Smooth muscle cell (in vitro differentiated cells): Measurements from ENCODE around the gene NDUFAF2. TPM values are rescaled to one million over a fixed set of nuclear protein-coding genes. Genes with fewer than 3 reads are reported as not detected.
"Not testable (repeated sequence)": the region's sequence is repeated elsewhere in the genome, so short reads cannot be mapped to it uniquely, and the experiment has no call there.

Source experiments
- DNase-seq: peaks from one replicate; lab custom pipeline; 2025; ENCODE audit not compliant: unreplicated experiment; lab: John Stamatoyannopoulos, UW
- H2AFZ ChIP-seq: fragments of 200-600 bp; sonication (generic); 2 replicates; pipeline ENCODE4 v1.6.0; 2016; ENCODE audit warnings: antibody characterized with exemption, low read depth, mild to moderate bottlenecking
- H3F3A ChIP-seq: fragments of 200-600 bp; sonication (generic); 2 replicates; pipeline ENCODE4 v1.6.0; 2017; ENCODE audit warnings: antibody characterized with exemption, low read depth
- H3K27ac ChIP-seq: fragments of 200-600 bp; sonication (generic); 2 replicates; pipeline ENCODE4 v1.5.1; 2016; ENCODE audit warnings: low read depth, mild to moderate bottlenecking
- H3K27me3 ChIP-seq: fragments of 200-600 bp; sonication (generic); 2 replicates; pipeline ENCODE4 v1.6.1; 2016; ENCODE audit warnings: low read depth, mild to moderate bottlenecking
- H3K36me3 ChIP-seq: fragments of 200-600 bp; sonication (generic); 2 replicates; pipeline ENCODE4 v1.5.1; 2016; ENCODE audit warnings: low read depth
- H3K4me1 ChIP-seq: fragments of 200-600 bp; sonication (generic); 2 replicates; pipeline ENCODE4 v1.5.1; 2016; ENCODE audit warnings: low read depth
- H3K4me2 ChIP-seq: fragments of 200-600 bp; sonication (generic); 2 replicates; pipeline ENCODE4 v1.6.0; 2016; ENCODE audit warnings: mild to moderate bottlenecking
- H3K4me3 ChIP-seq: fragments of 200-600 bp; sonication (generic); 2 replicates; pipeline ENCODE4 v1.5.1; 2016; ENCODE audit warnings: mild to moderate bottlenecking
- H3K79me2 ChIP-seq: fragments of 200-600 bp; sonication (generic); 2 replicates; pipeline ENCODE4 v1.6.0; 2016; ENCODE audit warnings: low read depth, mild to moderate bottlenecking
- H3K9ac ChIP-seq: fragments of 200-600 bp; sonication (generic); 2 replicates; pipeline ENCODE4 v1.6.0; 2016; ENCODE audit warnings: low read depth
- H3K9me3 ChIP-seq: fragments of 200-600 bp; sonication (generic); replicated peaks from 2 replicates; pipeline ENCODE4 v1.5.1; 2016; ENCODE audit warnings: low read depth
- H4K20me1 ChIP-seq: fragments of 200-600 bp; sonication (generic); 2 replicates; pipeline ENCODE4 v1.6.0; 2016; ENCODE audit warnings: low read depth
- CTCF ChIP-seq: fragments of 200-600 bp; sonication (generic); IDR thresholded peaks from 2 replicates; pipeline ENCODE4 v1.5.1; 2017; ENCODE audit warnings: borderline replicate concordance, mild to moderate bottlenecking, antibody characterized with exemption; ENCODE audit not compliant: insufficient read depth, poor library complexity, severe bottlenecking
- WGBS: methylation state at CpG from one replicate; pipeline ENCODE4 v1.1.7; 2016; ENCODE audit warnings: low lambda C conversion rate; 5-methylcytosine and 5-hydroxymethylcytosine counted together
- polyA plus RNA-seq: library from polyadenylated mRNA; unstranded; fragments of >200 nt; fragmentation: Nextera tagmentation; extraction: Ambion mirVana; gene quantifications from 2 replicates; pipeline ENCODE4 v1.2.1, GENCODE V29; 2016
- total RNA-seq: library from RNA; depleted of rRNA; stranded (reverse); fragments of >200 nt; gene quantifications from 2 replicates; pipeline ENCODE4 v1.2.3, GENCODE V29; 2014

NDUFAF2 gene
- total and polyA plus RNA-seq, 2 experiments from 2014 or later: 39.1 to 71.2 TPM

GRCh38 chr5:60980511-60980910 lies 35.5 kb downstream of the NDUFAF2 start:
- DNase-seq: no peak
- H3F3A ChIP-seq: no peaks in the 10 kb centered on the region
- peaks cover 9% of the 10 kb centered on the region for H4K20me1 ChIP-seq
- H3K27ac ChIP-seq: no peak overlapping the region
- H3K9ac ChIP-seq: no peak overlapping the region
- no peak overlapping the region for H3K4me2 ChIP-seq
- no peaks in the 10 kb centered on the region for H3K4me1 ChIP-seq
- 96% methylated on average over 2 of the region's 2 CpGs for WGBS
- H3K4me3 ChIP-seq: no peak overlapping the region
- H3K36me3 ChIP-seq: no peaks in the 10 kb centered on the region
- TF ChIP-seq CTCF: no peak
- H3K79me2 ChIP-seq: peaks cover 13% of the 10 kb centered on the region
- no peaks in the 10 kb centered on the region for H3K9me3 ChIP-seq
- no peaks in the 10 kb centered on the region for H3K27me3 ChIP-seq
- H2AFZ ChIP-seq: no peak overlapping the region

GRCh38 chr5:60982127-60982526 lies 37.1 kb downstream of the NDUFAF2 start:
- H3K27ac ChIP-seq, H3K4me1 ChIP-seq, H4K20me1 ChIP-seq, H2AFZ ChIP-seq, DNase-seq, H3K9ac ChIP-seq, H3K4me3 ChIP-seq, H3K9me3 ChIP-seq, H3F3A ChIP-seq, H3K4me2 ChIP-seq, H3K36me3 ChIP-seq, H3K27me3 ChIP-seq: not testable (repeated sequence)
- WGBS: 96% methylated on average over 3 of the region's 3 CpGs
- peaks cover 11% of the 10 kb centered on the region for H3K79me2 ChIP-seq

GRCh38 chr5:60989790-60990189 lies 44.8 kb downstream of the NDUFAF2 start:
- H3K27me3 ChIP-seq: no peaks in the 10 kb centered on the region
- no peaks in the 10 kb centered on the region for H3F3A ChIP-seq
- TF ChIP-seq CTCF: no peak
- H2AFZ ChIP-seq: no peak overlapping the region
- no peak overlapping the region for H3K9ac ChIP-seq
- H3K9me3 ChIP-seq: no peaks in the 10 kb centered on the region
- H3K27ac ChIP-seq: no peak overlapping the region
- no peaks in the 10 kb centered on the region for H3K4me1 ChIP-seq
- no peak overlapping the region for H3K4me3 ChIP-seq
- 95% methylated on average over 4 of the region's 4 CpGs for WGBS
- no peaks in the 10 kb centered on the region for H3K36me3 ChIP-seq
- H3K79me2 ChIP-seq: peaks cover 3% of the 10 kb centered on the region
- DNase-seq: no peak
- no peaks in the 10 kb centered on the region for H4K20me1 ChIP-seq
- H3K4me2 ChIP-seq: no peak overlapping the region

- no peaks in the 10 kb centered on the region for H3F3A ChIP-seq
- WGBS: 97% methylated on average over 6 of the region's 6 CpGs
- TF ChIP-seq CTCF: no peak
- no peaks in the 10 kb centered on the region for H3K9me3 ChIP-seq
- no peak for DNase-seq
- no peak overlapping the region for H3K4me2 ChIP-seq
- H4K20me1 ChIP-seq: peaks cover 20% of the 10 kb centered on the region
- H3K36me3 ChIP-seq: no peaks in the 10 kb centered on the region
- no peak overlapping the region for H3K4me3 ChIP-seq
- H2AFZ ChIP-seq: no peak overlapping the region
- H3K4me1 ChIP-seq: no peaks in the 10 kb centered on the region
- no peak overlapping the region for H3K9ac ChIP-seq
- no peak overlapping the region for H3K27ac ChIP-seq
- H3K27me3 ChIP-seq: no peaks in the 10 kb centered on the region
- no peaks in the 10 kb centered on the region for H3K79me2 ChIP-seq
These were observed 47.9 kb downstream of the NDUFAF2 start for GRCh38 chr5:60992871-60993270.
